Measurements from ENCODE around the gene MOSPD2. TPM values are rescaled to one million over a fixed set of nuclear protein-coding genes. Genes with fewer than 3 reads are reported as not detected.

Gene MOSPD2
- 10 to 100 TPM; 16.0 to 16.1 TPM for total RNA-seq

DNA sequence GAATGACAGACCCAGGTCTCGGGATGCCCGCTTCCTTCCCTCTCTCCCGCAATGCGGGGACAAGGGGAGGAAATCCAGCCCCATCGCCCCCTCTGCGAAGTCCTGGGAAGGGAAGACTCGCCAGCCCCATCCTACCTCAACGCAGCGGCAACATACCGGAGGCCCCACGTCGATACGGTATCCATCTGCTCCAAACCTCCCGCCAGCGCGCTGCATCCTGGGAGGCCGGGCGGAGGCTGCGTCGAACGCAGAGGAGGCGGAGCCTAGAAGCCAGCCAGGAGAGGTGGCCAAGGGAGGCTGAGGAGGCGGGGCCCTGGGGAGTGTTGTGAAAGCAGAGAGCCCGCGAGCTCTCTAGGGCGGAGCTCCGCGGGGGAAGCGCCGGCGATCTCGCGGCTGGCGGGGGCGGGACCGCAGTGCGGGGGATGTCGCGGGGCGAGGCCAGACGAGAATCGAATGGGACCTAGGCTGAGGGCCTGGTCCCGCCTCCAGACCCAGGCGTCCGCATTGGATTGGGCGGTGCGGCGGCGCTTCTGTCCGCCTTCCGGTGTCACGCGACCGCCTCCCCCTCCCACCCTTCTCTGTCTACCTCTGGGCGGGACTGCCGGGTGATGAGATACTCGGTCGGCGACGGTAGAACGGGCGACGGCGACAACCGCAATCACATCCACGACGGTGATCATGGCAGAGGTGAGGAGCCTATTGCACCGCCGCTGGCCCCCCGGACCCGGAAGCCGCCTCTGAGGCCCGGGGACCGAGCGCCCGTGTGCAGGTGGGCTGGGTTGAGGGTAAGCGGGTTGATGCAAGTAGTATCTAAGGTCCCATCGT is at the start of gene MOSPD2, which contains the start of gene FANCB:
MOSPD2 (plus strand) TSS at position 571 of the 825 bp plus-strand sequence; CDS start at position 679, 108 bp downstream.
FANCB (minus strand) TSS at position 219 of the 825 bp plus-strand sequence. CDS start 7,559 bp downstream, outside the sequence.
- CTCF ChIA-PET = no interaction called here

DNA sequence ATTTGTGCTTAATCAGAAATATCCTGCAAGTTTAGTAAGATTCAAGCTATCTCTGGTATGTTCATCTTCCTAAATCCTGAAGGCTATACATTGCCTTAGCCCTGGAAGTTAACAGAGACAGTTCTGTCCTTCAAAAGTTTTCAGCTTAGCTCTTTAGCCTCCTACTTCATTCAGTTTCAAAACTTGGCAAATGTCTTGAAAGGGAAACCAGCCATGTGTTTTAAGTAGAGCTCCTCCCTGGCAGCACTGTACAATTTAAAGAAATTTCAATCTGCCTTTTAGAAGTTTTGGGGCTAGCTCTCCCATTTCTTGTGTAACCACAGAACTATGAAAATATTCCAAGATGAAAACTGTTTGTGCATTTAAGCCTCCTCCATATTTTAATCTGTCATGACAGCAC is 47.4 kb upstream of the MOSPD2 start:
- no peak for DNase-seq
- intact Hi-C loops (cut with micrococcal nuclease) = no loop called here
- Mint-ChIP-seq H3K4me1 (ENCODE audit: low read depth) (no peaks in the 10 kb centered on the region), H3K27me3 (ENCODE audit: low read depth) (peaks cover 2% of the 10 kb centered on the region), H3K9me3 (peaks cover 7% of the 10 kb centered on the region), H3K36me3 (ENCODE audit: low read depth) (peaks cover 7% of the 10 kb centered on the region), H3K4me3 (no peak overlapping the region), H3K27ac (no peak overlapping the region)
- CTCF ChIA-PET = no interaction called here

More for the DNA sequence above, at the start of gene MOSPD2, which contains the start of gene FANCB:
- intact Hi-C loops (cut with micrococcal nuclease) = loop anchor here (1.0 to 10.0 kb wide), 12 partner anchors 10 to 1888 kb away; partner anchors contain the start of genes CTPS2, OFD1, PIGA and RAB9A
- Mint-ChIP-seq H3K4me3 (peak within 1 kb of the TSS; percentile 77), H3K36me3 (ENCODE audit: low read depth) (peaks cover 18% of the 10 kb centered on the region), H3K27ac (peak within 1 kb of the TSS; percentile 75), H3K9me3 (no peaks in the 10 kb centered on the region), H3K27me3 (ENCODE audit: low read depth) (no peaks in the 10 kb centered on the region), H3K4me1 (ENCODE audit: low read depth) (peaks cover 26% of the 10 kb centered on the region)
- DNase-seq = peak; percentile 95

DNA sequence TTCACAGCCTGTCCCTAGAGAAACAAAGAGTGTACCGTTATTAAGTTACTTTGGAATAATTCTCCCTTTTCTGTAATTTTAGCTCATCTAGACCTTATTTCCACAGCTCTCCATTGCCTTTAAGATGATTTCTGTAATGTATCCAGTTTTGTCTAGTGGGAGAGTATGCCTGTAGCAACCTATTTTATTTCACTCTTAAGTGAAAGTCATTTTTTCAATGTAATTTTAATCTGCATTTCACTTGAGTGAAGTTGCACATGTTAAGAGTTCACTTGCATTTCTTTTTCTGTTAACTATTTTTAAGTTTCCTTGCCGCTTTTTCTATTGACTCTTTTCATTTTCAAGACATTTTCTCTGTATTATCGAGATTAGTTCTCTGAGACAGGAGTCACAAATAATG is 46.9 kb upstream of the MOSPD2 start:
- intact Hi-C loops (cut with micrococcal nuclease) = no loop called here
- Mint-ChIP-seq H3K4me3 (no peak overlapping the region), H3K9me3 (peaks cover 7% of the 10 kb centered on the region), H3K27me3 (ENCODE audit: low read depth) (peaks cover 2% of the 10 kb centered on the region), H3K36me3 (ENCODE audit: low read depth) (peaks cover 7% of the 10 kb centered on the region), H3K27ac (no peak overlapping the region), H3K4me1 (ENCODE audit: low read depth) (no peaks in the 10 kb centered on the region)
- no peak for DNase-seq
- CTCF ChIA-PET = no interaction called here

DNA sequence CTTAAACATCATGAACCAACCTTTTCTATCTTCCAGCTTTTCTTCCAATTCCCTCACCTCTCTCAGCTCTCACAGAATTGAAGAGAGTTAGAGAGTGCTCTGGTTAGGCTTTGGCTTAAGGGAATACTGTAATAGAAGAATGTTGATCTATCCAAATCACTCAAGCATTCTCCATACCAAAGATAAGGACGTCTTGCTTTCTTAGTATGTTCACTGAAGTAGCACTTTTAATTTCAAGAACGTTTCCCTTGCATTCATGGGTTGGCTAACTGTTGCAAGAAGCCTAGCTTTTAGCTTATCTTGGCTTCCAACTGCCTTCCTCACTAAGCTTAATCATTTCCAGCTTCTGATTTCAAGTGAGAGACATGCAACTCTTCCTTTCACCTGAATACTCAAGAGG is 43.6 kb upstream of the MOSPD2 start:
- H3K4me1 Mint-ChIP-seq (ENCODE audit: low read depth) = no peaks in the 10 kb centered on the region
- peaks cover 2% of the 10 kb centered on the region for H3K27me3 Mint-ChIP-seq (ENCODE audit: low read depth)
- no peak overlapping the region for H3K27ac Mint-ChIP-seq
- DNase-seq = no peak
- intact Hi-C loops (cut with micrococcal nuclease) = no loop called here
- H3K36me3 Mint-ChIP-seq (ENCODE audit: low read depth) = peaks cover 9% of the 10 kb centered on the region
- peaks cover 7% of the 10 kb centered on the region for H3K9me3 Mint-ChIP-seq
- CTCF ChIA-PET = no interaction called here
- no peak overlapping the region for H3K4me3 Mint-ChIP-seq

DNA sequence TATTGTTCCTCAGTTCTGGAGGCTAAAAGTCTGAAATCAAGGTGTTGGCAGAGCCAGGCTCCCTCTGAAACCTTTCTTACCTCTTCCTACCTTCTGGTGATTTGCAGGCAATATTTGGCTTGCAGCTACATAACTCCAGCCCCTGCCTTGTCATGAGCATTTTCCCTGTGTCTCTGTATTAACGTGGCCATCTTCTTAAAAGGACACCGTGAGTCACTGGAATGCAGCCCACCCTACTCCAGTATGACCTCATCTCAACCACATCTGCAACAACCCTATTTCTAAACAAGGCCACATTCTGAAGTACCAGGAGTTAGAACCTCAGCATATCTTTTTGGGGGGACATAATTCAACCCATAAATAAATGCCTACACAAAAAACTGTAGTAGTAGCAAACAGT is 41.1 kb upstream of the MOSPD2 start:
- no peak overlapping the region for H3K4me3 Mint-ChIP-seq
- intact Hi-C loops (cut with micrococcal nuclease) = no loop called here
- H3K9me3 Mint-ChIP-seq = peaks cover 7% of the 10 kb centered on the region
- no peaks in the 10 kb centered on the region for H3K4me1 Mint-ChIP-seq (ENCODE audit: low read depth)
- CTCF ChIA-PET = no interaction called here
- H3K36me3 Mint-ChIP-seq (ENCODE audit: low read depth) = peaks cover 30% of the 10 kb centered on the region
- H3K27me3 Mint-ChIP-seq (ENCODE audit: low read depth) = no peaks in the 10 kb centered on the region
- no peak for DNase-seq
- H3K27ac Mint-ChIP-seq = no peak overlapping the region

DNA sequence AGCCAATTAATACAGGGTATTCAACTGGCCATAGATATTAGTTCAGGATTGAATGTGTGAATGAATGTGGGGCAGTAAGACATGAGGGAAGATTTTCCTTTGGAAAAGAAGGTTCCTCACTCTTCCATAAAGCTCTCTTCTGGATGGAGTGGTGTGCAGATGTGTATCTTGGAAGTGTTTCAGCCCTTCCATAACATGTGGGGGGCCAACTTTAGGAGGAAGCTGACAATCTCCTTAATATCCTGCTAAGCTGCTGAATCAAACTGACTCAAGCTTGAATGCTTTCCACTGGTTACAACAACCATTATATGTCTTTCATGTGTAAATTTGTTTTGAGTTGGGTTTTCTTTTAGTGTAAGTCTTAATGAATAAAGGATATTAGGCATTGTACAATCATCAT is 40.6 kb upstream of the MOSPD2 start:
- CTCF ChIA-PET = no interaction called here
- no peak overlapping the region for H3K27ac Mint-ChIP-seq

DNA sequence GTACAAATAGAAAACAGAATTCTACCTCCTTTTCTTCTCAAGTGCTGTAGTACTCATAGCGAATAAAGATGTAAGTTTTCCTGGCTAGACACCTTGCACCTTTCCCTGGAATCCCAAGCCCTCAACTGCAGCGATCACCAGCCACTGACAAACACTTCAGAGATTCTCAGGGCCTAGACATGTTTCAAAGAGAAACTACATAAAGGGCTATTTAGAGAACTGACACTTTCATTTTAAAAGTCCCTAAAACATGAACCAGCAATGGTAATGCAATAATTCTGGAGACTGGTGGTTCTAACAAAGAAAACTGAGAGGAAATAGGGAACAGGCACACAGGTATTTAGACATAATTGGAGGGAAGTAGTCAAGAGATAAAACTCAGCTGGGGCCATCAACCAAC is 36.1 kb upstream of the MOSPD2 start:
- Mint-ChIP-seq H3K4me1 (ENCODE audit: low read depth) (no peaks in the 10 kb centered on the region), H3K27me3 (ENCODE audit: low read depth) (no peaks in the 10 kb centered on the region), H3K9me3 (no peaks in the 10 kb centered on the region), H3K36me3 (ENCODE audit: low read depth) (peaks cover 40% of the 10 kb centered on the region), H3K4me3 (no peak overlapping the region), H3K27ac (no peak overlapping the region)
- DNase-seq = no peak
- intact Hi-C loops (cut with micrococcal nuclease) = no loop called here
- CTCF ChIA-PET = no interaction called here

More for the DNA sequence above, 40.6 kb upstream of the MOSPD2 start:
- Mint-ChIP-seq H3K4me1 (ENCODE audit: low read depth) (no peaks in the 10 kb centered on the region), H3K27me3 (ENCODE audit: low read depth) (no peaks in the 10 kb centered on the region), H3K4me3 (no peak overlapping the region), H3K36me3 (ENCODE audit: low read depth) (peaks cover 32% of the 10 kb centered on the region), H3K9me3 (peaks cover 7% of the 10 kb centered on the region)
- no peak for DNase-seq
- intact Hi-C loops (cut with micrococcal nuclease) = no loop called here

DNA sequence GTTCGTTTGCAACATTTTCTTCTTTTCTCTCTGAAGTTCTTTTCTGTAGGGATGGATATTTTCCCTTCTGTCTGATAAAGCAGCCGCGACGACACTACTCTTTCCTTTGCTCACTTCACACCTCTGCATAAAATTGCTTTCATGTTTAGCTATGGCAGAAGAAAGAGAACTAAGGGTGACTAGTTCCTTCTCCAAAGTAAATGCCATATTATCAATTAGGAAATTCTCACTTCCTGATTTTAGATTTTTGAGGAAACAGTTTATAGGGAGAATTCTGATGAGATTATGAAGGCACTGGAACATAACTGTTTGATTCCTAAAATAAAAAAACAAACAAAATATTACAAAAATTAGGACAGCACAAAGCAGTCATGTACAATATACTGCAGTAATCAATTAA is 29.6 kb upstream of the MOSPD2 start:
- no peak for DNase-seq
- Mint-ChIP-seq H3K27me3 (ENCODE audit: low read depth) (no peaks in the 10 kb centered on the region), H3K36me3 (ENCODE audit: low read depth) (peaks cover 29% of the 10 kb centered on the region), H3K27ac (no peak overlapping the region), H3K9me3 (no peaks in the 10 kb centered on the region), H3K4me1 (ENCODE audit: low read depth) (no peaks in the 10 kb centered on the region), H3K4me3 (no peak overlapping the region)
- intact Hi-C loops (cut with micrococcal nuclease) = no loop called here
- CTCF ChIA-PET = no interaction called here

DNA sequence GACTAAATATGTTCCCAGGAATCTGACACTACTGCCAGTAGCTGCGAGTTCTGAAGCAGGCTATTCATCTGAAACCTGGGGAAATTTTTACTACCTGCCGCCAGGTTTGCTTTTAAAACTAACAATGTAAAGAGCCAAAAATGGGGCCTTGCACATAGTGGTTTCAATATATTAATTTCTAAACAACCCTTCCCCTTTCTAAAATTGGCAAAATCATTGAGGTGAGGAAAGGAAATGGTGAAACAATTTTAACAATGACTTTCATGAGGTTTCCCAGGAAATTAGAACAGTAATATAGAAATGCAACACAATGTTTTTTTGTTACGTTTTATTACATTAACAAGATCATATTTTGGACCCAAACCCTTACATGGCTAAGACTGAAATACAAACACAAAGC is 21.7 kb upstream of the MOSPD2 start:
- no peak for DNase-seq
- Mint-ChIP-seq H3K27ac (no peak overlapping the region), H3K36me3 (ENCODE audit: low read depth) (peaks cover 21% of the 10 kb centered on the region), H3K27me3 (ENCODE audit: low read depth) (no peaks in the 10 kb centered on the region), H3K4me3 (no peak overlapping the region), H3K4me1 (ENCODE audit: low read depth) (peaks cover 3% of the 10 kb centered on the region), H3K9me3 (no peaks in the 10 kb centered on the region)
- CTCF ChIA-PET = no interaction called here
- intact Hi-C loops (cut with micrococcal nuclease) = no loop called here

DNA sequence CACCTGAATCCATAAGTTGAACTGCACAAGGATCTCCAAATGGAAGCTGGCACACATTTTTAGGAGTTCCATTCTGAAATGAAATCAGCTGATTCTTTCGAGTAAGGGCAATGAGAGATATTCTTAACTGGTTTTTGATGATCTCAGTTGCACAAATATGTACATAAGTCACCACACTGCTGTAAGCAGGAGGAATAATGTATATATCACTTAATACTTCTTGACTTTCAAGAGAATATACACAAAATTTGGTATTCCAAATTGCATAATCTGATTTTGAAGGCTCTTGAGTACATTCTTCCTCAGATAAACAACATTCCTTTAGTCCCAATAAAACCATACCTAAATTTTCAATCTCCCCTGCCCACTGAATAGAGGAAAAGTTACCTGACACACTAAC is 8.6 kb upstream of the MOSPD2 start:
- CTCF ChIA-PET = no interaction called here
- Mint-ChIP-seq H3K9me3 (peaks cover 2% of the 10 kb centered on the region), H3K4me3 (no peak overlapping the region), H3K4me1 (ENCODE audit: low read depth) (peaks cover 6% of the 10 kb centered on the region), H3K27ac (no peak overlapping the region), H3K36me3 (ENCODE audit: low read depth) (peaks cover 27% of the 10 kb centered on the region), H3K27me3 (ENCODE audit: low read depth) (no peaks in the 10 kb centered on the region)
- intact Hi-C loops (cut with micrococcal nuclease) = no loop called here
- DNase-seq = no peak

DNA sequence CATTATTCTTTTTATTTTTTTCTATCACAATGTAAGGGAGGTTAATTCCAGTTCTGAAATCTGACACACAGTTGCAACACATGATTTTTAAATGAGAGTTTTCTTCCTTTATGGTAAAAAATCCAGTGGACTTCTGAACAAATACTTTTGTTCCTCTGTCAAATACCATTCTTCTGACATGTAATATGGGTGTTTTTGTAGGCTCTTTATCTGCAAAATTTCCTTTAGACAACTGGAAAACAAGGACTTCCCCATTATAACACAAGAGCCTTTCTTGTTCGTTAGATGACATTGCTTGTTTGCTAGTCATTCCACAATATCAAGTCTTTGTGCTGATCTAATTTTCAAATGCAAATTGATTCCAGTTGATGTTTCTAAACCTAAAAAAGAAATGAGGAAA is 8.0 kb upstream of the MOSPD2 start:
- Mint-ChIP-seq H3K36me3 (ENCODE audit: low read depth) (peaks cover 27% of the 10 kb centered on the region), H3K27ac (no peak overlapping the region), H3K4me3 (no peak overlapping the region), H3K9me3 (peaks cover 2% of the 10 kb centered on the region), H3K27me3 (ENCODE audit: low read depth) (no peaks in the 10 kb centered on the region), H3K4me1 (ENCODE audit: low read depth) (peaks cover 6% of the 10 kb centered on the region)
- intact Hi-C loops (cut with micrococcal nuclease) = no loop called here
- DNase-seq = no peak
- CTCF ChIA-PET = no interaction called here

DNA sequence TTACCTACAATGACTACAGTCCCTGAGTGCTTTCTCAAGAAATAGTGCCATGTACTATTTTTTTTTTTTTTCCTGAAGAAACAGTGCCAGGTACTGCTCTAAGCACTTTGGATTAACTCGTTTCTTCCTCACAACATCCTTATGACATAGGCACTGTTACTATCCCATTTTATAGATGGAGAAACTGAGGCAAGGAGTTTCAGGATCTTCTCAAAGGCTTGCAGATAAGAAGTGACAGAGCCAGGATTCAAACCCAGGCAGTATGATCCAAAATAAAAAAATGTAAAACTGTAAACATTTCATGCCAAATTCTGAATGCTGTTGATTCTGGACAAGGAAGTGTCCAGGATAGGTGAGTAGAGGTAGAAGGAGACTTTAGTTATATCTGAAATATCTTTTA is 1.5 kb upstream of the MOSPD2 start:
- Mint-ChIP-seq H3K27ac (no peak overlapping the region), H3K27me3 (ENCODE audit: low read depth) (no peaks in the 10 kb centered on the region)

DNA sequence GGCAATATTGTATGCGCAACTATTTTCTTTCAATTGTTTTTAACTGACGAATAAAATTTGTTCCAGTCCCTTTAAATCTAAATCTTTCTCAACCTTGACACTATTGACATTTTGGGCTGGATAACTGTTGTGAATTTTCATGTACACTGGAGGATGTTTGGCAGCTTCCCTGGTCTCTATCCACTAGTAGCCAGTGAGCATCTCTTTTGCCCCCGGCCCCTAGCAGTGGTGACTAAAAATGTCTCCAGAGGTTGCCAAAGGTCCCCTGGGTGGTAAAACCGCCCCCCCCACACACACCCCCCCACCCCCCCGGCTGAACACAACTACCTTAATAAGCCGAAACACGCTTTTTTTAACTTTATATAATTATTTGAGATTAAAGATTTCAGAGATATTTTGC is 866 bp upstream of the MOSPD2 start:
- Mint-ChIP-seq H3K4me3 (peak overlapping the region; percentile 77), H3K27ac (peak overlapping the region; percentile 65), H3K4me1 (ENCODE audit: low read depth) (peaks cover 25% of the 10 kb centered on the region), H3K27me3 (ENCODE audit: low read depth) (no peaks in the 10 kb centered on the region), H3K9me3 (peaks cover 2% of the 10 kb centered on the region), H3K36me3 (ENCODE audit: low read depth) (peaks cover 24% of the 10 kb centered on the region)
- intact Hi-C loops (cut with micrococcal nuclease) = loop anchor here (2.0 to 10.0 kb wide), 8 partner anchors 26 to 1888 kb away; partner anchors contain the start of genes CTPS2, OFD1, RAB9A and SYAP1
- DNase-seq = peak; percentile 30
- CTCF ChIA-PET = no interaction called here

More for the DNA sequence above, 1.5 kb upstream of the MOSPD2 start:
- DNase-seq = no peak
- CTCF ChIA-PET = no interaction called here
- intact Hi-C loops (cut with micrococcal nuclease) = loop anchor here (2.0 to 10.0 kb wide), 8 partner anchors 27 to 1887 kb away; partner anchors contain the start of genes CTPS2, OFD1, RAB9A and SYAP1
- H3K4me3 Mint-ChIP-seq = peak overlapping the region; percentile 77
- peaks cover 25% of the 10 kb centered on the region for H3K36me3 Mint-ChIP-seq (ENCODE audit: low read depth)
- H3K9me3 Mint-ChIP-seq = peaks cover 2% of the 10 kb centered on the region
- H3K4me1 Mint-ChIP-seq (ENCODE audit: low read depth) = peaks cover 22% of the 10 kb centered on the region
